Endodermal cell (in vitro differentiated cells): ENCODE measurements around the gene ANOS1. TPM values are rescaled to one million over a fixed set of nuclear protein-coding genes. Genes with fewer than 3 reads are reported as not detected.

ENCODE experiments used
- DNase-seq: peaks from one replicate; pipeline ENCODE4 v3.0.0-alpha.2; 2017
- H3K27ac ChIP-seq: 2 replicates; pipeline ENCODE4 v1.5.1; 2013; ENCODE audit warnings: mild to moderate bottlenecking, low read depth, low read length, moderate library complexity
- H3K27me3 ChIP-seq: 2 replicates; pipeline ENCODE4 v1.6.1; 2013; ENCODE audit warnings: mild to moderate bottlenecking, low read length, moderate library complexity; ENCODE audit not compliant: insufficient read depth, control insufficient read depth, poor library complexity, severe bottlenecking
- H3K36me3 ChIP-seq: 2 replicates; pipeline ENCODE4 v1.7.0; 2013; ENCODE audit warnings: mild to moderate bottlenecking, low read length, moderate library complexity; ENCODE audit not compliant: control insufficient read depth, insufficient read depth
- H3K4me1 ChIP-seq: one replicate; pipeline ENCODE4 v1.7.0; 2013; ENCODE audit warnings: low read length; ENCODE audit not compliant: control insufficient read depth, insufficient read depth
- H3K4me3 ChIP-seq: 2 replicates; pipeline ENCODE4 v1.5.1; 2013; ENCODE audit warnings: mild to moderate bottlenecking, low read length, moderate library complexity
- H3K9ac ChIP-seq: 2 replicates; pipeline ENCODE4 v1.6.1; 2013; ENCODE audit warnings: mild to moderate bottlenecking, low read length, moderate library complexity; ENCODE audit not compliant: poor library complexity, severe bottlenecking; ENCODE audit errors: extremely low read depth
- H3K9me3 ChIP-seq: 2 replicates; pipeline ENCODE4 v1.6.1; 2013; ENCODE audit warnings: mild to moderate bottlenecking, low read length, moderate library complexity; ENCODE audit not compliant: control insufficient read depth
- H3K27ac Mint-ChIP-seq: 2 replicates; pipeline ENCODE4 v1.8.0; 2020; ENCODE audit warnings: mixed read lengths
- H3K27me3 Mint-ChIP-seq: 2 replicates; pipeline ENCODE4 v1.8.0; 2021; ENCODE audit warnings: mild to moderate bottlenecking, mixed read lengths; ENCODE audit not compliant: insufficient read depth
- H3K36me3 Mint-ChIP-seq: 2 replicates; pipeline ENCODE4 v1.8.0; 2020; ENCODE audit warnings: low read depth, mixed read lengths
- H3K4me1 Mint-ChIP-seq: 2 replicates; pipeline ENCODE4 v1.8.0; 2020; ENCODE audit warnings: mixed read lengths
- H3K4me3 Mint-ChIP-seq: 2 replicates; pipeline ENCODE4 v1.8.0; 2020; ENCODE audit warnings: mild to moderate bottlenecking, moderate library complexity, mixed read lengths
- H3K9me3 Mint-ChIP-seq: 2 replicates; pipeline ENCODE4 v1.8.0; 2020; ENCODE audit warnings: mild to moderate bottlenecking, mixed read lengths
- CTCF ChIP-seq: fragments of 200-600 bp; sonication (generic); conservative IDR thresholded peaks from 2 replicates; pipeline ENCODE4 v1.5.0; 2021; ENCODE audit warnings: antibody characterized with exemption, mild to moderate bottlenecking
- WGBS, 2 experiments: methylation state at CpG; one replicate each; pipeline versions ENCODE4 v1.1.5 to v1.1.7; 2013; ENCODE audit warnings: missing lambda C conversion rate in 2 of 2, mixed read lengths in 1 of 2; ENCODE audit not compliant: insufficient coverage in 1 of 2, insufficient read length in 1 of 2; 5-methylcytosine and 5-hydroxymethylcytosine counted together
- total RNA-seq, 2 donors: library from RNA; stranded (reverse); fragmentation: NEBNext Ultra II Directional in 1 of 2; extraction: Animal tissue kit (Norgen Biotek cat#: 25700) in 1 of 2; gene quantifications; 2 replicates in 1 of 2; 3 replicates in 1 of 2; pipeline ENCODE4 v1.2.1, GENCODE V29; 2021

The ANOS1 gene
- total RNA-seq, 2 donors from 2014 or later: 7.1 to 57.4 TPM

GRCh38 chrX:8635812-8636211 is 96.1 kb downstream of the ANOS1 start:
- Histone ChIP-seq H3K4me1 (no peaks in the 10 kb centered on the region), H3K9me3 (no peaks in the 10 kb centered on the region), H3K4me3 (no peak overlapping the region), H3K9ac (no peak overlapping the region), H3K36me3 (no peaks in the 10 kb centered on the region), H3K27ac (no peak overlapping the region), H3K27me3 (no peaks in the 10 kb centered on the region)
- DNase-seq: no peak
- Mint-ChIP-seq H3K36me3 (peaks cover 7% of the 10 kb centered on the region), H3K4me1 (peaks cover 38% of the 10 kb centered on the region), H3K4me3 (no peak overlapping the region), H3K27ac (no peak overlapping the region), H3K27me3 (no peaks in the 10 kb centered on the region), H3K9me3 (no peaks in the 10 kb centered on the region)
- WGBS, 2 experiments: 88% methylated on average over 5 of the region's 5 CpGs
- no peak for TF ChIP-seq CTCF

GRCh38 chrX:8632924-8633323 is 99.0 kb downstream of the ANOS1 start:
- no peak for DNase-seq
- H3K27ac ChIP-seq: no peak overlapping the region
- no peaks in the 10 kb centered on the region for H3K36me3 ChIP-seq
- Mint-ChIP-seq H3K4me1 (peaks cover 31% of the 10 kb centered on the region), H3K27me3 (no peaks in the 10 kb centered on the region), H3K27ac (peak overlapping the region; percentile 49), H3K4me3 (no peak overlapping the region), H3K36me3 (peaks cover 9% of the 10 kb centered on the region), H3K9me3 (no peaks in the 10 kb centered on the region)
- no peaks in the 10 kb centered on the region for H3K9me3 ChIP-seq
- H3K9ac ChIP-seq: no peak overlapping the region
- no peaks in the 10 kb centered on the region for H3K27me3 ChIP-seq
- no peak overlapping the region for H3K4me3 ChIP-seq
- no peak for TF ChIP-seq CTCF
- 75% methylated on average over 7 of the region's 7 CpGs; no CpG with 5 or more reads in 1 of the 2 experiments for WGBS, 2 experiments
- H3K4me1 ChIP-seq: no peaks in the 10 kb centered on the region

GRCh38 chrX:8629871-8630270 is 102.1 kb downstream of the ANOS1 start:
- no peak overlapping the region for H3K4me3 Mint-ChIP-seq
- peaks cover 8% of the 10 kb centered on the region for H3K9me3 Mint-ChIP-seq
- H3K4me1 Mint-ChIP-seq: peaks cover 11% of the 10 kb centered on the region
- H3K4me1 ChIP-seq: no peaks in the 10 kb centered on the region
- 97 to 100% methylated on average over 1 to 5 of the region's 7 CpGs for WGBS, 2 experiments
- no peak for TF ChIP-seq CTCF
- no peak overlapping the region for H3K4me3 ChIP-seq
- H3K36me3 Mint-ChIP-seq: peaks cover 18% of the 10 kb centered on the region
- H3K27me3 Mint-ChIP-seq: no peaks in the 10 kb centered on the region
- H3K36me3 ChIP-seq: no peaks in the 10 kb centered on the region
- H3K27me3 ChIP-seq: no peaks in the 10 kb centered on the region
- no peak overlapping the region for H3K27ac ChIP-seq
- no peak for DNase-seq
- peaks cover 7% of the 10 kb centered on the region for H3K9me3 ChIP-seq
- no peak overlapping the region for H3K9ac ChIP-seq
- no peak overlapping the region for H3K27ac Mint-ChIP-seq
